BLaER1 (cell line): ENCODE results near the gene PTPN14.

Experiments
- H3K27ac ChIP-seq: shearing (Covaris generic); formaldehyde crosslinking; 2 replicates; pipeline ENCODE4 v1.8.1; 2022
- H3K27me3 ChIP-seq: shearing (Covaris generic); formaldehyde crosslinking; 2 replicates; pipeline ENCODE4 v1.8.1; 2022
- H3K36me3 ChIP-seq: shearing (Covaris generic); formaldehyde crosslinking; 2 replicates; pipeline ENCODE4 v1.8.1; 2022
- H3K4me1 ChIP-seq: shearing (Covaris generic); formaldehyde crosslinking; 2 replicates; pipeline ENCODE4 v1.8.1; 2022
- H3K4me2 ChIP-seq: shearing (Covaris generic); formaldehyde crosslinking; 2 replicates; pipeline ENCODE4 v1.8.1; 2022
- H3K4me3 ChIP-seq: shearing (Covaris generic); formaldehyde crosslinking; 2 replicates; pipeline ENCODE4 v1.8.1; 2022
- H3K9ac ChIP-seq: shearing (Covaris generic); formaldehyde crosslinking; 2 replicates; pipeline ENCODE4 v1.8.1; 2022
- H3K9me3 ChIP-seq: shearing (Covaris generic); formaldehyde crosslinking; 2 replicates; pipeline ENCODE4 v1.8.1; 2022
- H4K20me1 ChIP-seq: shearing (Covaris generic); formaldehyde crosslinking; 2 replicates; pipeline ENCODE4 v1.8.1; 2022
- Cebpa-rat ChIP-seq: shearing (Covaris generic); IDR thresholded peaks from 2 replicates; pipeline ENCODE4 v1.8.1; 2022

Gene PTPN14

DNA sequence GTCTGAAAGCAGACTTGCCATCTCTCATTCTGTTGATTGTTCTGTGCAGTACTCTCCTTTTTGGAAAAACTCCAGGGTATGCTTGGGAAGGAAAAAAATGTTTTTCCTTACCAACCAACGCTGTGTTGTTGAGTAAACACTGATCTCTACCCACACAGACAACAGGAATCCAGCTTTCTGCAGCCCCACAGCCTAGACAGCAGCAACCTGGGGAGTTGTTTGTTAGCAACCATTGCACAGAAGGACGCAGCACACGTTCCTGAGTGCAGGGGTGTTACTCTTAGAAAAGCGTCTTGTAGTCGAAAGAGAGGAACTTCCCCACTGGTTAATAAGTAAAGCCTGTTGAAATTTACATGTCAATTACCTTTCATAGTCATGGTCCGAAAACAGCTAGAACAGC, 213.9 kb downstream of the PTPN14 start:
- no peaks in the 10 kb centered on the region for H3K4me1 ChIP-seq
- peaks cover 20% of the 10 kb centered on the region for H3K36me3 ChIP-seq
- H3K9me3 ChIP-seq: 0 out of 2 replicates have a peak, but pooled peaks cover under 1% of the 10 kb centered on the region
- H3K27me3 ChIP-seq: no peaks in the 10 kb centered on the region
- no peak overlapping the region for H3K27ac ChIP-seq
- H3K4me2 ChIP-seq: no peak overlapping the region
- no peak for TF ChIP-seq Cebpa-rat
- H3K9ac ChIP-seq: no peak overlapping the region
- H4K20me1 ChIP-seq: no peaks in the 10 kb centered on the region
- H3K4me3 ChIP-seq: no peak overlapping the region

DNA sequence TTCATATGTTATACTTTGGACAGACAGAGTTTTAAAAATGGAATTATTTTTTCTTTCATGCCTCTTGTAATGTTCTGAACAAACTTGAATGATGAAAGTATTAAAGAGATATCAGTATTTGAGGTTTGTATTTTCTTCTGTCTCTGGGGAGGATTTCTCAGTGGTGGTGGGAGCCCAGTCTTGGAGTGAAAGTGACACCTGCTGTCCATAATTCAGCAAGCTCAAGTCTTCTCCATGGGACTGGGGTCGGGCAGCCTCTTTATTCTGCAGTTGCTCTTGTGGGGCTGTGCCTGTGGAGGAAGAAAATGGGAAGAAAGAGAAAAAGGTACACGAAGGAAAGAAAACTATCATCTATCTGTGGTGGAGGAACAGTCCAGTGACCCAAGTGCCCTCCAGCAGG, 214.4 kb downstream of the PTPN14 start:
- TF ChIP-seq Cebpa-rat: no peak
- Histone ChIP-seq H3K4me3 (no peak overlapping the region), H4K20me1 (no peaks in the 10 kb centered on the region), H3K9ac (no peak overlapping the region), H3K36me3 (peaks cover 20% of the 10 kb centered on the region), H3K27me3 (no peaks in the 10 kb centered on the region), H3K9me3 (no peaks in the 10 kb centered on the region), H3K4me2 (no peak overlapping the region), H3K27ac (no peak overlapping the region), H3K4me1 (no peaks in the 10 kb centered on the region)

DNA sequence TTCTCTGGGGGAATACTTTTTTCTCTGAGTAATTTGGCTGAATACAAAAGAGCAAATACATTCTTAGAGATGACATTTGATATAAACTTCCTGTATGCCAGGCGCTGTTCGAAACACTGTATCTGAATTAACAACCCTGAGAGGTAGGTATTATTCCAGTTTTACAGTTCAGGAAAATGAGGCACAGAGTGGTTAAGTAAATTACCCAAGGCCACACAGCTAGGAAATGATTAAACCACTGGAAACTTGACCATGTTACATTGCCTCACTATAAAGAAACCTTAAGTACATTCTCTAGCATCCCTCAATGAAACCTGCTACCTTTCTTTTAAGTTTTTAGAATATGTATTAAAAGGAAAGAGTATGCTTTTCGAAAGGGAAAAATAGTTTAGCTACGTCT, 215.8 kb downstream of the PTPN14 start:
- no peak for TF ChIP-seq Cebpa-rat
- Histone ChIP-seq H4K20me1 (no peaks in the 10 kb centered on the region), H3K27ac (no peak overlapping the region), H3K4me3 (no peak overlapping the region), H3K9me3 (no peaks in the 10 kb centered on the region), H3K36me3 (peaks cover 29% of the 10 kb centered on the region), H3K4me1 (no peaks in the 10 kb centered on the region), H3K9ac (no peak overlapping the region), H3K4me2 (no peak overlapping the region), H3K27me3 (no peaks in the 10 kb centered on the region)

DNA sequence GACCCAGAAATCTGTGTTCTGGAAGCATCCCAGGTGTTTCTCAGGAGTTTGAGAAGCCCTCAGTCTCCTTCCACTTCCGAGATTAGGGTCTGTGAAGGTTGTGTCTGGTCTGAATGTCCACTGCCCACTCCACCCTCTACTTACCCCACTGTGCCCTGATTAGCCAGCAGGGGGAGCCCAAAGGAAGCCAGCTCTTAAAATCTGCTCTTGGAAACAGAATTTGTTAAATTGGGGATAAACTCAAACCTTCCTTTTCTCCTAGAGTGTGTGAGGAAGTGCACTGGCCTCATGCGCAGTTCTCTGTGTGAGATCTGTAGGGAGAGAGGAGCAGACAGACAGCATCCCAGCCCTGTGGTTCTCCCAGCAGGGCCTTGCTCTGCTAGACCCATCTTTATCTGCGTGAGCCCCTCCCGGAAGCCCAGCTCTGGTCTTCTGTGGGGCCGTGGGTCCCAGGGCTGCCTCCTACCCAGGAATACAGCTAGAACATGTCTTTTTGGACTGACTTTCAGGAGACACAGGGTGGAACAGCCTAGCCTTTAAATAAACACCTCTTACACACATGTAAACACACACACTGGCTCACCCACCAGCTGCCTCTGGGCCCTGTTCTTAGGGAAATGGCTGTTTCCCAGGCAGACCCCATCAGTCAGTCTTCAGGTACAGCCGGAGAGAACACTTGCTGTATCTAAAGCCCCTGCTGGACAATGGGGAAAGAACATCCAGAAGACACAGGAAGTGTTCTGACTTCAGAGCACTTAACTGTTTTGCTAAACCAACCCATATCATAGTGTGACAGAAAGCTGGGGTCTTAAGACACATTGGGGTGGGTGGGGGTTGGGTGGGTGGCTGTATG, 218.2 kb downstream of the PTPN14 start:
- no peak overlapping the region for H3K27ac ChIP-seq
- no peaks in the 10 kb centered on the region for H3K4me1 ChIP-seq
- peaks cover 44% of the 10 kb centered on the region for H3K36me3 ChIP-seq

DNA sequence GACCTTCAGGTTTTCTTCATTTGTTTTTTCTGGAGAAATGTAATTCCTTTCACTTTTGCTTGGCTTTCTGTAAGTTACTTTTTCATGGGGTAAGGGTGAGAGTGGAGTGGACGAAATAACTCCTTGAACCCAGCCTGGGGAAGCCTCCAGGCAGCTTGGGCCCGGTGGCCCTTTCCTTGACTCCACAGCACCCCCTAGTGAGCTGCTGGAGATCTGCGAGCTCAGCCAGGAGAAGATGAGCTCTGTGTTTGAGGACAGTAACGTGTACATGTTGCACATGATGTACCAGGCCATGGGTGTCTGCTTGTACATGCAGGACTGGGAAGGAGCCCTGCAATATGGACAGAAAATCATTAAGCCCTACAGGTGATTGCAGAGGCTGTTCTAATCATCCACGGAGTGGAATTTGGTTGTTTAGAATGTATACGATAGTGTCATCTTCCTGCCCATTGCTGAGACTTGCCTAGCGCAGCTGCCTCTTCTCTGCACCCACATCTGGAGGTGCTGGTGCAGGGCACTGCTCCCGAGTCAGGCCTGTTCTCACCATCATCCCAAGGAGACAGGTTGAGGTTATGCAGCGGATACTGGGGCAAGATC, 219.5 kb downstream of the PTPN14 start:
- H3K9ac ChIP-seq: no peak overlapping the region
- no peaks in the 10 kb centered on the region for H4K20me1 ChIP-seq
- H3K4me1 ChIP-seq: 0 out of 2 replicates have a peak, but pooled peaks cover 3% of the 10 kb centered on the region
- no peak overlapping the region for H3K4me2 ChIP-seq
- TF ChIP-seq Cebpa-rat: no peak
- H3K27me3 ChIP-seq: no peaks in the 10 kb centered on the region
- no peak overlapping the region for H3K27ac ChIP-seq
- H3K36me3 ChIP-seq: peaks cover 41% of the 10 kb centered on the region
- H3K9me3 ChIP-seq: no peaks in the 10 kb centered on the region
- no peak overlapping the region for H3K4me3 ChIP-seq

More for the DNA sequence above, 218.2 kb downstream of the PTPN14 start:
- TF ChIP-seq Cebpa-rat: no peak
- no peak overlapping the region for H3K4me2 ChIP-seq
- no peak overlapping the region for H3K9ac ChIP-seq
- no peaks in the 10 kb centered on the region for H3K27me3 ChIP-seq
- H3K4me3 ChIP-seq: no peak overlapping the region
- H4K20me1 ChIP-seq: no peaks in the 10 kb centered on the region
- no peaks in the 10 kb centered on the region for H3K9me3 ChIP-seq

DNA sequence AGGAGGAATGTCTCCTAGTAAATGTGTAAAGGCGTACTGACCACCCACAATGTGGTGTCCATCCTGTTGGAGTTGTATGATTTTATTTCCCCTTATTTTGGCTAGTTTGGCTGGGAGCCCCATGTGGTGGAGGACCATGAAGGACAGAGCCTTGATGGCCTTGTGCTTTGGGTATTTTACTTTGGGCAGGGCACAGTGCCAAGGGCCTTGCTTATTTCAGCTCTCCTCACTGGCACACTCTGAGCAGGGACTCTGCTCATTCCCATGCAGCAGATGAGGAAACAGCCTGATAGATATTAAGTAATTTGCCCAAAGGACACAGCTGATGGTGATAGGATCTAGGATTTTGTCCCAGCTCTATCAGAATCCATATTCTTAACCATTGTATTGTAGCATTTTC, 220.2 kb downstream of the PTPN14 start:
- no peak for TF ChIP-seq Cebpa-rat
- Histone ChIP-seq H3K27me3 (no peaks in the 10 kb centered on the region), H3K4me1 (0 out of 2 replicates have a peak, but pooled peaks cover 10% of the 10 kb centered on the region), H3K36me3 (peaks cover 41% of the 10 kb centered on the region), H4K20me1 (no peaks in the 10 kb centered on the region), H3K27ac (no peak overlapping the region), H3K4me2 (no peak overlapping the region), H3K9ac (no peak overlapping the region), H3K9me3 (no peaks in the 10 kb centered on the region), H3K4me3 (no peak overlapping the region)

DNA sequence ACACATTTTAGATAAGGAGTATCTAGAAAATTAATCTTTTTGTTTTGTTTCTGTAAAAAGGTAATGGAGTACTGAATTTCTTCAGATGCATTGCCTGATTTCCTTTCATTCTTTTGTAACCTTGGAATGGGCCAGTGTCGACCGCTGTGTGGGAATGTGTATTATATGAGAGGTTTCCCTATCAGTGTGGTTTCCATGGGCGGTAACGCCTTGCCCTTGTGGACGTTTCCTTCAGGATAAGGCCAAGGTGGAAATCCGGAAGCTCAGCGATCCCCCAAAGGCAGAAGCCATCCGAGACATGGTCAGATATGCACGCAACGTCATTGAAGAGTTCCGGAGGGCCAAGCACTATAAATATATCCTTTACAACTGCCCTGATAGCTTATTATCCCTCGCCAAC, 220.7 kb downstream of the PTPN14 start:
- Histone ChIP-seq H3K9me3 (no peaks in the 10 kb centered on the region), H3K4me3 (no peak overlapping the region), H3K9ac (no peak overlapping the region), H3K27ac (no peak overlapping the region), H3K27me3 (no peaks in the 10 kb centered on the region), H3K4me1 (0 out of 2 replicates have a peak, but pooled peaks cover 10% of the 10 kb centered on the region), H3K4me2 (no peak overlapping the region), H3K36me3 (peaks cover 41% of the 10 kb centered on the region), H4K20me1 (no peaks in the 10 kb centered on the region)
- no peak for TF ChIP-seq Cebpa-rat

DNA sequence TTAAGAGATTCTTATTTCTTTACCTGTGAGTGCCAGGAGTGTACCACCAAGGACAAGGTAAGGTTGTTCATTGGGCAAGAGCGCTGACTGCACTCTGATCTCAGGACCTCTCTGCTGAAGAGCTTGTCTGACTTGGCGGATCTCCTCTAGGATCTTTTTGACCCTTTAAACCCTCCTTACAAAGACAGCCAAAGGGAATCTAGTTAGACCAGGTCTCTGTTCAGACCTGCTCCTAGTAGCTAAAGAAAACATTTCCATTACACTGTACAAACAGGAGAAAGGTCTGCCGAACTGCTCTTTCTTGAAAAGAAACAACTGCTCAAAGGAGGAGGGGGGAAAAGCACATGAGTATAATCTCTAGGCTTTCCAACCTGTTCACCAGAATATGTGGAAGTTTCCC, 221.2 kb downstream of the PTPN14 start:
- no peak overlapping the region for H3K9ac ChIP-seq
- H3K27me3 ChIP-seq: no peaks in the 10 kb centered on the region
- no peaks in the 10 kb centered on the region for H4K20me1 ChIP-seq
- 0 out of 2 replicates have a peak, but pooled peaks cover 10% of the 10 kb centered on the region for H3K4me1 ChIP-seq
- no peak overlapping the region for H3K27ac ChIP-seq
- no peak for TF ChIP-seq Cebpa-rat
- peaks cover 41% of the 10 kb centered on the region for H3K36me3 ChIP-seq
- no peak overlapping the region for H3K4me3 ChIP-seq
- H3K4me2 ChIP-seq: no peak overlapping the region
- no peaks in the 10 kb centered on the region for H3K9me3 ChIP-seq

DNA sequence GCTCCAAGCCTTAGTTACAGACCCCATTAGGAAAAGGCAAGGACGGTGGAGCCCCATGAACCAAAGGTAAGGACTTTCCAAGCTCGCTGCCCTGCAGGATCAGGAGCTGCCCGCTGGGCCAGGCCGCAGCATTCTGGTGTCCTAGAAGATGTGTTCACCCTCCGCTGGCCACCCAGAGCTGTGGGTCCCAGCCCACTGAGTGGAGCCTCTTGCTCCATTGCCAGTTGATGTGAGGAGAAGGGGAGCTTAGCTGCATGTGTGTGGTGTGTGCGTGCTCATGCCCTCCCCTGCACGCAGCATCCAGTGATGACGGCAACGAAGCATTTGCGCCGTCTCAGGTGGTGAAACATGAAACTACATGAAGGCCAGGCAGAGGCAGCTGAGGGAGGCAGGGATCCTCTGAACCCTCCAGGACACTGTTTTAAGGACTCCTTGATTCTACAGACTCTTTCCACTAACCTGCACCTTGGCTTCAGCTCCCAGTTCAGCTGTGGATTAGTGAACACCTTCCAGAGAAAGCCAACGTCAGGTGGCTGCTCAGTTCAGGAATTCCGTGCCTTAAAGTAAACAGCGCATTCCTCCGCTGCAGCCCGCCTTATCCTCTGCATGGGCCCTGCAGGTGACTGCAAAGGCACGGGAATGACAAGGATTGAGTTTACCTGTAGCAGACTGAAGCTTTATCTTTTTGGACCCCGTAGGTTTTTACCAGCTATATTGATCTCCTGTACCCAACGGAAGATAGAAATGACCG, 221.8 kb downstream of the PTPN14 start:
- H3K9ac ChIP-seq: no peak overlapping the region
- H3K36me3 ChIP-seq: peaks cover 37% of the 10 kb centered on the region
- H3K27ac ChIP-seq: no peak overlapping the region
- H3K9me3 ChIP-seq: no peaks in the 10 kb centered on the region
- H3K27me3 ChIP-seq: no peaks in the 10 kb centered on the region
- H3K4me3 ChIP-seq: no peak overlapping the region
- H3K4me1 ChIP-seq: 0 out of 2 replicates have a peak, but pooled peaks cover 10% of the 10 kb centered on the region
- TF ChIP-seq Cebpa-rat: no peak
- H3K4me2 ChIP-seq: no peak overlapping the region
- H4K20me1 ChIP-seq: no peaks in the 10 kb centered on the region
